Activated T-cell treated with anti-CD3 and anti-CD28 coated beads, Interleukin-2, amount 50 U/mL, for 72 hours (primary cell): ENCODE measurements around the gene GNAI3. TPM values are rescaled to one million over a fixed set of nuclear protein-coding genes. Genes with fewer than 3 reads are reported as not detected.

Experiments used
- ATAC-seq, 2 donors: fragments of 150-1000 bp; cut with Tn5 transposase; replicated peaks in 1 of 2; 2 replicates each; pipeline ENCODE4 v1.10.0; 2021; ENCODE audit warnings: moderate library complexity in 2 of 2, mild to moderate bottlenecking in 1 of 2
- DNase-seq, 2 donors: peaks; one replicate each; pipeline ENCODE4 v3.0.0; 2021 to 2022; ENCODE audit warnings: mixed read lengths in 1 of 2
- H3K27ac Mint-ChIP-seq: one replicate; pipeline ENCODE4 v1.8.0; 2022; ENCODE audit warnings: mild to moderate bottlenecking, moderate library complexity, mixed read lengths
- H3K27me3 Mint-ChIP-seq: one replicate; pipeline ENCODE4 v1.8.0; 2022; ENCODE audit warnings: low read depth, mixed read lengths
- H3K36me3 Mint-ChIP-seq, 2 donors: one replicate each; pipeline ENCODE4 v1.8.0; 2022; ENCODE audit warnings: mixed read lengths in 2 of 2, mild to moderate bottlenecking in 1 of 2; ENCODE audit not compliant: insufficient read depth in 2 of 2
- H3K4me1 Mint-ChIP-seq: one replicate; pipeline ENCODE4 v1.8.0; 2022; ENCODE audit warnings: low read depth, mixed read lengths
- H3K4me3 Mint-ChIP-seq, 2 donors: one replicate each; pipeline ENCODE4 v1.8.0; 2022; ENCODE audit warnings: mild to moderate bottlenecking in 2 of 2, mixed read lengths in 2 of 2, moderate library complexity in 2 of 2
- H3K9me3 Mint-ChIP-seq, 2 donors: one replicate each; pipeline ENCODE4 v1.8.0; 2022; ENCODE audit warnings: mixed read lengths in 2 of 2
- total RNA-seq, 2 donors: library from RNA; stranded (reverse); gene quantifications; one replicate each; pipeline ENCODE4 v1.2.3, GENCODE V29; 2022

The GNAI3 gene
- total RNA-seq, 2 donors from 2014 or later: 8.9 to 10.1 TPM

- no peak overlapping the region for H3K4me3 Mint-ChIP-seq
- DNase-seq (no peak), ATAC-seq (no peak)
- H3K4me1 Mint-ChIP-seq: peaks cover 9% of the 10 kb centered on the region
- no peak overlapping the region for H3K27ac Mint-ChIP-seq
- H3K27me3 Mint-ChIP-seq: no peaks in the 10 kb centered on the region
- peaks cover 0 to 3% of the 10 kb centered on the region in 2 donors for H3K36me3 Mint-ChIP-seq
- H3K9me3 Mint-ChIP-seq: no peaks in the 10 kb centered on the region
Observed at GRCh38 chr1:109573785-109574184, 25.4 kb downstream of the GNAI3 start.

GRCh38 chr1:109578947-109579443 is 30.6 kb downstream of the GNAI3 start:
- no peaks in the 10 kb centered on the region for H3K9me3 Mint-ChIP-seq
- no peak for DNase-seq
- H3K4me3 Mint-ChIP-seq: no peak overlapping the region
- peaks cover 3 to 16% of the 10 kb centered on the region in 2 donors for H3K36me3 Mint-ChIP-seq
- H3K27ac Mint-ChIP-seq: peak overlapping the region; percentile 39
- H3K27me3 Mint-ChIP-seq: no peaks in the 10 kb centered on the region
- ATAC-seq: no peak
- H3K4me1 Mint-ChIP-seq: no peaks in the 10 kb centered on the region

- DNase-seq (no peak), ATAC-seq (no peak)
- peaks cover 3 to 18% of the 10 kb centered on the region in 2 donors for H3K36me3 Mint-ChIP-seq
- H3K4me1 Mint-ChIP-seq: no peaks in the 10 kb centered on the region
- H3K4me3 Mint-ChIP-seq: no peak overlapping the region
- no peak overlapping the region for H3K27ac Mint-ChIP-seq
- no peaks in the 10 kb centered on the region for H3K27me3 Mint-ChIP-seq
- no peaks in the 10 kb centered on the region for H3K9me3 Mint-ChIP-seq
Observed at GRCh38 chr1:109579491-109579890, 31.1 kb downstream of the GNAI3 start.

- H3K4me1 Mint-ChIP-seq: no peaks in the 10 kb centered on the region
- H3K27me3 Mint-ChIP-seq: no peaks in the 10 kb centered on the region
- H3K9me3 Mint-ChIP-seq: no peaks in the 10 kb centered on the region
- H3K4me3 Mint-ChIP-seq: no peak overlapping the region
- H3K36me3 Mint-ChIP-seq: peaks cover 6 to 26% of the 10 kb centered on the region in 2 donors
- no peak for ATAC-seq
- H3K27ac Mint-ChIP-seq: no peak overlapping the region
- DNase-seq: no peak
Observed at GRCh38 chr1:109582021-109582420, 33.6 kb downstream of the GNAI3 start.

DNA sequence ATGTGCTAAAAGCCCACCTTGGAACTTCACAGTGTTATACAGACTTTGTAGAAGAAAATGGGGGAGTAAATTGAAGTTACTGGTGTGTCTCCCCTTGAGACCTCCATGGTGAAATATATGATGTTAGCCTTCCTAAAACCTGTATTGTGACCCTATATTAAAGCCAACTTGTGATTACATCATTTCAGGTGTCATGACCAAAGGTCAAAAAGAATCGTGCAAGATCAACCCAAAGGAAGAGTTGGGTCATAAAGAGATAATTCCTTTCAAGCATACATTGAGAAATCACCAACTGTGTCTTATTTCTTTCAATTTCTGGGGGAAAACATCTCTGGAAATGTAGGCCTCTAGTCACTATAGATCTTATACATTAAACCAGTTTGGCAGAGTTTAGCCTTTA is 36.4 kb downstream of the GNAI3 start:
- Mint-ChIP-seq H3K36me3 (peaks cover 14 to 36% of the 10 kb centered on the region in 2 donors), H3K27me3 (no peaks in the 10 kb centered on the region), H3K4me1 (no peaks in the 10 kb centered on the region), H3K4me3 (no peak overlapping the region), H3K9me3 (no peaks in the 10 kb centered on the region), H3K27ac (peak overlapping the region; percentile 44)
- DNase-seq (no peak), ATAC-seq (no peak)

GRCh38 chr1:109586055-109586454 is 37.6 kb downstream of the GNAI3 start:
- peaks cover 14 to 33% of the 10 kb centered on the region in 2 donors for H3K36me3 Mint-ChIP-seq
- H3K4me1 Mint-ChIP-seq: no peaks in the 10 kb centered on the region
- ATAC-seq: no peak
- H3K9me3 Mint-ChIP-seq: no peaks in the 10 kb centered on the region
- DNase-seq: no peak
- H3K4me3 Mint-ChIP-seq: no peak overlapping the region
- H3K27me3 Mint-ChIP-seq: no peaks in the 10 kb centered on the region
- peak overlapping the region; percentile 28 for H3K27ac Mint-ChIP-seq

- ATAC-seq (no peak), DNase-seq (no peak)
- Mint-ChIP-seq H3K27me3 (no peaks in the 10 kb centered on the region), H3K27ac (peak overlapping the region; percentile 18), H3K36me3 (peaks cover 14 to 33% of the 10 kb centered on the region in 2 donors), H3K9me3 (no peaks in the 10 kb centered on the region), H3K4me1 (no peaks in the 10 kb centered on the region), H3K4me3 (no peak overlapping the region)
Observed at GRCh38 chr1:109589177-109589576, 40.8 kb downstream of the GNAI3 start.

- H3K36me3 Mint-ChIP-seq: peaks cover 14 to 30% of the 10 kb centered on the region in 2 donors
- ATAC-seq (no peak), DNase-seq (no peak)
- H3K27me3 Mint-ChIP-seq: no peaks in the 10 kb centered on the region
- H3K9me3 Mint-ChIP-seq: no peaks in the 10 kb centered on the region
- no peak overlapping the region for H3K4me3 Mint-ChIP-seq
- H3K27ac Mint-ChIP-seq: peak overlapping the region; percentile 18
- no peaks in the 10 kb centered on the region for H3K4me1 Mint-ChIP-seq
Observed at GRCh38 chr1:109589679-109590078, 41.3 kb downstream of the GNAI3 start.

- peaks cover 8 to 22% of the 10 kb centered on the region in 2 donors for H3K36me3 Mint-ChIP-seq
- no peaks in the 10 kb centered on the region for H3K9me3 Mint-ChIP-seq
- no peak overlapping the region for H3K4me3 Mint-ChIP-seq
- H3K27me3 Mint-ChIP-seq: no peaks in the 10 kb centered on the region
- H3K4me1 Mint-ChIP-seq: no peaks in the 10 kb centered on the region
- ATAC-seq: no peak
- peak overlapping the region; percentile 33 for H3K27ac Mint-ChIP-seq
- DNase-seq: no peak
Observed at GRCh38 chr1:109592916-109593315, 44.5 kb downstream of the GNAI3 start.

- Mint-ChIP-seq H3K4me1 (no peaks in the 10 kb centered on the region), H3K36me3 (peaks cover 1 to 18% of the 10 kb centered on the region in 2 donors), H3K27me3 (no peaks in the 10 kb centered on the region), H3K4me3 (no peak overlapping the region), H3K27ac (no peak overlapping the region), H3K9me3 (no peaks in the 10 kb centered on the region)
- DNase-seq (no peak), ATAC-seq (no peak)
Observed at GRCh38 chr1:109595531-109595930, 47.1 kb downstream of the GNAI3 start.

GRCh38 chr1:109598156-109598555 is 49.7 kb downstream of the GNAI3 start:
- H3K27me3 Mint-ChIP-seq: no peaks in the 10 kb centered on the region
- no peak overlapping the region for H3K27ac Mint-ChIP-seq
- peaks cover 1 to 12% of the 10 kb centered on the region in 2 donors for H3K36me3 Mint-ChIP-seq
- DNase-seq (no peak), ATAC-seq (no peak)
- no peak overlapping the region for H3K4me3 Mint-ChIP-seq
- H3K9me3 Mint-ChIP-seq: no peaks in the 10 kb centered on the region
- H3K4me1 Mint-ChIP-seq: no peaks in the 10 kb centered on the region

DNA sequence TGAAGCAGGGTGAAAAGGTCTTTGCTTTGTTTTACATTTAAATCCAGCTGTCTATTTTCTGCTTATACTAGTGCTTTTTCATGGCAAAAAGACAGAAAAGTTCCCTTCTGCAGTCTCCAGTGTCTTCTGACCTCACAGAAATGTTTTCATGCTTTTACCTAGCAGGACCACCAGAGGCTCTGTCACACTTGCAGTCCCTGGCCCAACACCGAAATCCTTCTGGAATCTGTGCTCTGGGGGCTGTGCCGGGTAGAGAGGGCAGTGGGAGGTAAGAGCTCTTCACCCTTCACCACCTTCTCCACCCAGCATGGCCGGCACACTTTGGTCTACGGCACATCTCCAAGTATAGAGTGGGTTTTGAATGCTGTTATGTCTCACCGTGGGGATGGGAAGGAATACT is 50.2 kb downstream of the GNAI3 start:
- Mint-ChIP-seq H3K9me3 (no peaks in the 10 kb centered on the region), H3K4me3 (no peak overlapping the region), H3K27ac (no peak overlapping the region), H3K4me1 (no peaks in the 10 kb centered on the region), H3K27me3 (no peaks in the 10 kb centered on the region), H3K36me3 (peaks cover 0 to 9% of the 10 kb centered on the region in 2 donors)
- ATAC-seq: no peak
- DNase-seq: no peak

GRCh38 chr1:109603229-109603628 is 54.8 kb downstream of the GNAI3 start:
- no peaks in the 10 kb centered on the region for H3K9me3 Mint-ChIP-seq
- no peak for ATAC-seq
- no peak for DNase-seq
- no peak overlapping the region for H3K27ac Mint-ChIP-seq
- no peaks in the 10 kb centered on the region for H3K4me1 Mint-ChIP-seq
- H3K4me3 Mint-ChIP-seq: no peak overlapping the region
- no peaks in the 10 kb centered on the region for H3K36me3 Mint-ChIP-seq
- no peaks in the 10 kb centered on the region for H3K27me3 Mint-ChIP-seq

GRCh38 chr1:109605381-109605780 is 57.0 kb downstream of the GNAI3 start:
- DNase-seq: no peak
- ATAC-seq: no peak
- Mint-ChIP-seq H3K27ac (no peak overlapping the region), H3K4me1 (no peaks in the 10 kb centered on the region), H3K4me3 (no peak overlapping the region), H3K36me3 (no peaks in the 10 kb centered on the region), H3K27me3 (no peaks in the 10 kb centered on the region), H3K9me3 (no peaks in the 10 kb centered on the region)
